HepG2 (cell line): ENCODE results near the gene RAD17. TPM values are rescaled to one million over a fixed set of nuclear protein-coding genes. Genes with fewer than 3 reads are reported as not detected.
A peak's percentile ranks its signal among the peaks of the same experiment; 100 is the strongest.

Experiments
- AGO2 ChIP-seq: fragments of 200-400 bp; formaldehyde crosslinking; optimal IDR thresholded peaks from 2 replicates; pipeline ENCODE3; 2017; ENCODE audit warnings: mild to moderate bottlenecking, low read depth, low read length, moderate library complexity
- CEBPG ChIP-seq: IDR thresholded peaks from 2 replicates; pipeline ENCODE4 v1.6.1; 2016
- CSRNP2 ChIP-seq: sonication (generic); formaldehyde crosslinking; conservative IDR thresholded peaks from 2 replicates; pipeline ENCODE4 v1.8.0; 2022; ENCODE audit warnings: low read depth, missing genetic modification reagents
- ELF3 ChIP-seq: IDR thresholded peaks from 2 replicates; pipeline ENCODE4 v1.6.1; 2016; ENCODE audit warnings: missing genetic modification reagents, missing compliant biosample characterization
- GATAD1 ChIP-seq: IDR thresholded peaks from 2 replicates; pipeline ENCODE4 v1.6.1; 2016; ENCODE audit warnings: missing genetic modification reagents, missing compliant biosample characterization
- HNF4A ChIP-seq: sonication (generic); formaldehyde crosslinking; IDR thresholded peaks from 2 replicates; pipeline ENCODE4 v1.4.0; 2020; ENCODE audit warnings: missing genetic modification reagents
- KDM5A ChIP-seq: fragments of 200-600 bp; sonication (generic); IDR thresholded peaks from 2 replicates; pipeline ENCODE4 v1.7.0; 2018; ENCODE audit warnings: antibody characterized with exemption, mild to moderate bottlenecking, low read length, borderline replicate concordance
- KMT2A ChIP-seq: sonication (generic); formaldehyde crosslinking; IDR thresholded peaks from 2 replicates; pipeline ENCODE4 v1.4.0; 2020; ENCODE audit warnings: missing genetic modification reagents
- MTA1 ChIP-seq: sonication (generic); formaldehyde crosslinking; IDR thresholded peaks from 2 replicates; pipeline ENCODE4 v1.4.0; 2020; ENCODE audit warnings: missing genetic modification reagents, mild to moderate bottlenecking, borderline replicate concordance
- MTERF4 ChIP-seq: sonication (generic); formaldehyde crosslinking; IDR thresholded peaks from 2 replicates; pipeline ENCODE4 v1.8.0; 2023; ENCODE audit warnings: mild to moderate bottlenecking, missing genetic modification reagents
- NAIF1 ChIP-seq: sonication (generic); formaldehyde crosslinking; IDR thresholded peaks from 2 replicates; pipeline ENCODE4 v1.5.0; 2020; ENCODE audit warnings: mild to moderate bottlenecking, missing genetic modification reagents, borderline replicate concordance
- NFKB2 ChIP-seq: sonication (generic); formaldehyde crosslinking; IDR thresholded peaks from 2 replicates; pipeline ENCODE4 v1.4.0; 2020; ENCODE audit warnings: missing genetic modification reagents, borderline replicate concordance
- NR1H2 ChIP-seq: sonication (generic); formaldehyde crosslinking; IDR thresholded peaks from 2 replicates; pipeline ENCODE4 v1.8.1; 2022; ENCODE audit warnings: low read depth, missing genetic modification reagents, borderline replicate concordance
- RBAK ChIP-seq: sonication (generic); formaldehyde crosslinking; IDR thresholded peaks from 2 replicates; pipeline ENCODE4 v1.5.1; 2020; ENCODE audit warnings: mild to moderate bottlenecking, missing genetic modification reagents
- RNF2 ChIP-seq: fragments of 450-650 bp; conservative IDR thresholded peaks from 2 replicates; pipeline ENCODE4 v1.6.1; 2016; ENCODE audit warnings: low read depth
- SMC3 ChIP-seq: IDR thresholded peaks from 2 replicates; pipeline ENCODE4 v1.6.1; 2011; ENCODE audit warnings: low read length, improper control_type of control experiment
- SRSF1 ChIP-seq: fragments of 200-400 bp; formaldehyde crosslinking; optimal IDR thresholded peaks from 2 replicates; pipeline ENCODE3; 2017; ENCODE audit warnings: mild to moderate bottlenecking, low read depth, low read length, moderate library complexity
- TSC22D2 ChIP-seq: sonication (generic); formaldehyde crosslinking; IDR thresholded peaks from 2 replicates; pipeline ENCODE4 v1.5.1; 2020; ENCODE audit warnings: missing genetic modification reagents, mild to moderate bottlenecking, borderline replicate concordance
- U2AF2 ChIP-seq: fragments of 200-400 bp; formaldehyde crosslinking; IDR thresholded peaks from 2 replicates; pipeline ENCODE4 v1.6.1; 2017; ENCODE audit warnings: low read depth, mild to moderate bottlenecking, low read length
- YEATS2 ChIP-seq: sonication (generic); formaldehyde crosslinking; IDR thresholded peaks from 2 replicates; pipeline ENCODE4 v1.4.0; 2020; ENCODE audit warnings: missing genetic modification reagents, borderline replicate concordance
- ZBTB21 ChIP-seq: sonication (generic); formaldehyde crosslinking; IDR thresholded peaks from 2 replicates; pipeline ENCODE4 v1.4.0; 2020; ENCODE audit warnings: missing genetic modification reagents
- ZNF124 ChIP-seq: sonication (generic); formaldehyde crosslinking; IDR thresholded peaks from 2 replicates; pipeline ENCODE4 v1.4.0; 2020; ENCODE audit warnings: missing genetic modification reagents
- ZNF557 ChIP-seq: sonication (generic); formaldehyde crosslinking; IDR thresholded peaks from 2 replicates; pipeline ENCODE4 v1.4.0; 2020; ENCODE audit warnings: missing genetic modification reagents
- ZNF589 ChIP-seq: sonication (generic); formaldehyde crosslinking; conservative IDR thresholded peaks from 2 replicates; pipeline ENCODE4 v1.8.0; 2022; ENCODE audit warnings: mild to moderate bottlenecking, moderate library complexity, missing genetic modification reagents
- ZNF777 ChIP-seq: sonication (generic); formaldehyde crosslinking; IDR thresholded peaks from 2 replicates; pipeline ENCODE4 v1.4.0; 2020; ENCODE audit warnings: missing genetic modification reagents
- polyA plus RNA-seq, 8 experiments: library from polyadenylated mRNA; depleted of rRNA in 3 of 8; stranded (reverse) in 7 of 8; unstranded in 1 of 8; fragments of >200 nt; fragmentation: Illumina TruSeq in 4 of 8; extraction: Trizol in 4 of 8; gene quantifications; 2 replicates each; pipeline versions ENCODE4 v1.2.1 to v1.2.3, GENCODE V29; 2011 to 2016; ENCODE audit warnings: low read depth in 4 of 8, missing spikeins in 1 of 8, mixed read lengths in 1 of 8; ENCODE audit not compliant: insufficient read depth in 1 of 8
- total RNA-seq, 5 experiments: library from RNA; depleted of rRNA; stranded (reverse); fragments of >200 nt; fragmentation: Illumina TruSeq; extraction: Trizol; gene quantifications; 2 replicates each; pipeline ENCODE4 v1.2.3, GENCODE V29; 2016; ENCODE audit warnings: low read depth in 1 of 5
- TF ChIP-seq, protein P1 (sequence below): IDR thresholded peaks from 2 replicates; pipeline ENCODE4 v1.6.1; 2016

Gene RAD17
- total and polyA plus RNA-seq, 2 of the 13 experiments (the other 11 are each of a cell fraction or from before 2014, with no cell fraction given) = 24.0 to 25.9 TPM

DNA sequence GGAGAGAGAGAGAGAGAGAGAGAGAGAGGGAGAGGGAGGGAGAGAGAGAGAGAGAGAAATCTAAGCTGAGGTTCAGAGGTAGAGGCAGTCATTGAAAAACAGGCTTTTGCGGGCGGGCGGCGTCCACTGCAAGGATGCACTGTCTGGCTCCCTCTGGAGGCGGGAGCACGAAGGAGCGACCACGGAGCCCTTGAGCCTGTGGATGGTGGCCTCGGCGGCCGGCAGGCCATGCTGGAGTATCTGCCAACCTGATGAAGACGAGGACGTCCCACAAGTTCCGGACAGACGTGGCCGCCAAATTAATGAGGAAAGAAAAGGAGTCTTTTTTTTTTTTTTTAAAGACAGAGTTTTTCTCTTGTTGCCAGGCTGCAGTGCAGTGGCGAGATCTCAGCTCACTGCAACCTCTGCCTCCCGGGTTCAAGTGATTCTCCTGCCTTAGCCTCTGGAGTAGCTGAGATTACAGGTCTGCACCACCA, 34.8 kb upstream of the RAD17 start (continued):
- no peak for TF ChIP-seq U2AF2
- TF ChIP-seq CSRNP2 (CRISPR knock-in tag) = no peak
- no peak for TF ChIP-seq RNF2
- no peak for TF ChIP-seq ZBTB21
- 0 out of 2 replicates have a peak, but pooled peaks have one; percentile 45 for TF ChIP-seq KMT2A (CRISPR knock-in tag)
- no peak for TF ChIP-seq NFKB2 (CRISPR knock-in tag)
- TF ChIP-seq NAIF1 = no peak
- no peak for TF ChIP-seq TSC22D2 (CRISPR knock-in tag)
- no peak for TF ChIP-seq ZNF777 (CRISPR knock-in tag)
- no peak for TF ChIP-seq CEBPG
- peak; percentile 48; the same call in 1 of the 2 replicates for TF ChIP-seq SMC3
- no peak for TF ChIP-seq AGO2
- no peak for TF ChIP-seq ELF3 (CRISPR knock-in tag)
- no peak for TF ChIP-seq ZNF589
- TF ChIP-seq KDM5A = no peak
- TF ChIP-seq GATAD1 (CRISPR knock-in tag) = no peak
- 0 out of 2 replicates have a peak, but pooled peaks have one; percentile 3 for TF ChIP-seq HNF4A (CRISPR knock-in tag)
- 0 out of 2 replicates have a peak, but pooled peaks have one; percentile 46 for TF ChIP-seq MTERF4
- no peak for TF ChIP-seq YEATS2 (CRISPR knock-in tag)
- TF ChIP-seq NR1H2 (CRISPR knock-in tag) = no peak
- TF ChIP-seq, protein P1, sequence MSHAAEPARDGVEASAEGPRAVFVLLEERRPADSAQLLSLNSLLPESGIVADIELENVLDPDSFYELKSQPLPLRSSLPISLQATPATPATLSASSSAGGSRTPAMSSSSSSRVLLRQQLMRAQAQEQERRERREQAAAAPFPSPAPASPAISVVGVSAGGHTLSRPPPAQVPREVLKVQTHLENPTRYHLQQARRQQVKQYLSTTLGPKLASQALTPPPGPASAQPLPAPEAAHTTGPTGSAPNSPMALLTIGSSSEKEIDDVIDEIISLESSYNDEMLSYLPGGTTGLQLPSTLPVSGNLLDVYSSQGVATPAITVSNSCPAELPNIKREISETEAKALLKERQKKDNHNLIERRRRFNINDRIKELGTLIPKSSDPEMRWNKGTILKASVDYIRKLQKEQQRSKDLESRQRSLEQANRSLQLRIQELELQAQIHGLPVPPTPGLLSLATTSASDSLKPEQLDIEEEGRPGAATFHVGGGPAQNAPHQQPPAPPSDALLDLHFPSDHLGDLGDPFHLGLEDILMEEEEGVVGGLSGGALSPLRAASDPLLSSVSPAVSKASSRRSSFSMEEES = no peak
- TF ChIP-seq ZNF557 (CRISPR knock-in tag) = no peak
- no peak for TF ChIP-seq SRSF1
- TF ChIP-seq ZNF124 (CRISPR knock-in tag) = no peak
- no peak for TF ChIP-seq MTA1
- no peak for TF ChIP-seq RBAK (CRISPR knock-in tag)
